ENCODE data around the gene LRGUK. TPM values are rescaled to one million over a fixed set of nuclear protein-coding genes. Genes with fewer than 3 reads are reported as not detected.

LRGUK gene
- total and polyA plus RNA-seq, 2 of the 4 experiments (the other 2 are of a cell fraction) = 0.07 TPM; not detected in 1

GRCh38 chr7:134308548-134308947, 181.4 kb downstream of the LRGUK start:
- Histone ChIP-seq H3K18ac (ENCODE audit: low read depth, low read length) (no peak overlapping the region), H3K79me1 (ENCODE audit: low read depth in 1 of 2, low read length in 2 of 2) (peaks cover 6 to 13% of the 10 kb centered on the region in 2 experiments; a peak in 3 of 4 replicates), H3K23ac (ENCODE audit: low read depth, low read length) (no peak overlapping the region), H2AFZ (replicated peaks; ENCODE audit: low read length, poor library complexity) (no peak overlapping the region), H2BK15ac (ENCODE audit: low read depth, low read length) (no peak overlapping the region), H4K91ac (ENCODE audit: insufficient read depth, low read depth, low read length) (no peak overlapping the region), H3K4me3 (ENCODE audit: insufficient read depth, low read depth, low read length) (no peak overlapping the region), H3K9me1 (ENCODE audit: insufficient read depth, low read length) (peaks cover 5% of the 10 kb centered on the region; the same call in 1 of the 2 replicates), H2BK120ac (ENCODE audit: low read depth, low read length) (no peak overlapping the region), H2BK20ac (ENCODE audit: low read depth, low read length) (no peak overlapping the region), H3K9me3 (ENCODE audit: control insufficient read depth, insufficient read depth, low read length) (no peaks in the 10 kb centered on the region), H3K36me3 (ENCODE audit: control insufficient read depth, insufficient read depth, low read length) (peaks cover 6% of the 10 kb centered on the region; the same call in 1 of the 2 replicates), H3K4me1 (ENCODE audit: control insufficient read depth, insufficient read depth, low read length) (no peaks in the 10 kb centered on the region), H2AK5ac (ENCODE audit: low read depth, low read length) (no peak overlapping the region), H3K27me3 (ENCODE audit: control insufficient read depth, insufficient read depth, low read length) (no peaks in the 10 kb centered on the region), H4K20me1 (ENCODE audit: insufficient read depth, low read length) (no peaks in the 10 kb centered on the region), H3K4me2 (ENCODE audit: low read depth, low read length) (no peak overlapping the region), H4K8ac (ENCODE audit: low read depth in 2 of 2, low read length in 2 of 2) (no peak overlapping the region), H3K56ac (ENCODE audit: extremely low read depth, insufficient read depth, low read length) (no peak overlapping the region), H2BK5ac (ENCODE audit: low read depth, low read length, poor library complexity, severe bottlenecking) (no peak overlapping the region), H3K4ac (ENCODE audit: low read depth, low read length) (no peak overlapping the region), H2AK9ac (replicated peaks; ENCODE audit: low read depth, low read length, poor library complexity) (no peak overlapping the region), H3K9ac (ENCODE audit: low read depth, low read length) (no peak overlapping the region), H4K5ac (ENCODE audit: low read depth, low read length) (no peak overlapping the region), H3K27ac (ENCODE audit: insufficient read depth, low read length) (no peak overlapping the region), H3K14ac (replicated peaks; ENCODE audit: low read depth, low read length) (no peak overlapping the region)
- POLR2A ChIA-PET (ENCODE audit: unreplicated experiment) = no interaction called here
- WGBS, 2 experiments (ENCODE audit: extremely low coverage in 2 of 2, insufficient read length in 1 of 2) = no CpG with 5 or more reads among the region's 4 CpGs
- intact Hi-C loops (cut with micrococcal nuclease) = no loop called here
- TF ChIP-seq SMC3 (IDR thresholded peaks at IDR 0.05; ENCODE audit: low read depth, low read length) (no peak), CEBPB (IDR thresholded peaks at IDR 0.05; ENCODE audit: low read depth, low read length) (no peak), FOS (IDR thresholded peaks at IDR 0.05; ENCODE audit: low read depth, low read length) (no peak), MXI1 (IDR thresholded peaks at IDR 0.05; ENCODE audit: borderline replicate concordance, low read depth, low read length) (no peak), MAZ (IDR thresholded peaks at IDR 0.05; ENCODE audit: borderline replicate concordance, low read depth, low read length) (no peak), USF2 (IDR thresholded peaks at IDR 0.05; ENCODE audit: low read depth, low read length) (no peak), NFE2L2 (IDR thresholded peaks at IDR 0.05; ENCODE audit: low read depth, low read length) (no peak), RCOR1 (IDR thresholded peaks at IDR 0.05; ENCODE audit: insufficient replicate concordance, low read length) (no peak), RFX5 (IDR thresholded peaks at IDR 0.05; ENCODE audit: low read depth, low read length) (no peak), CHD1 (IDR thresholded peaks at IDR 0.05; ENCODE audit: low read depth, low read length) (no peak), POLR2A (IDR thresholded peaks at IDR 0.05; ENCODE audit: low read depth, low read length) (no peak), BHLHE40 (IDR thresholded peaks at IDR 0.05; ENCODE audit: low read depth, low read length) (no peak), MAFK (IDR thresholded peaks at IDR 0.05; ENCODE audit: low read depth, low read length) (no peak), RAD21 (IDR thresholded peaks at IDR 0.05; ENCODE audit: low read length) (no peak), CTCF (conservative IDR thresholded peaks at IDR 0.05; ENCODE audit: low read depth, low read length) (no peak), ELK1 (IDR thresholded peaks at IDR 0.05; ENCODE audit: borderline replicate concordance, low read depth, low read length) (no peak)
- CTCF ChIA-PET = no interaction called here
- ATAC-seq (ENCODE audit: low read depth) = no peak
- dilution Hi-C loops (cut with HindIII; ENCODE audit: low sequenced_read_pairs, unreplicated experiment) = no loop called here
- no TSS peak for BruUV-seq (replicated peaks)
- no peak for DNase-seq
- in situ Hi-C loops (cut with MboI; ENCODE audit: low sequenced_read_pairs) = no loop called here
